GM21515 (cell line): Measurements from ENCODE around the gene GALNT7.

ENCODE experiments used
- ATAC-seq: cut with Tn5 transposase; IDR thresholded peaks from one replicate; pipeline ENCODE4 v1.9.1; 2021; ENCODE audit not compliant: unreplicated experiment

GALNT7 gene

GRCh38 chr4:173231916-173232315 is 63.3 kb downstream of the GALNT7 start:
- ATAC-seq = no peak

GRCh38 chr4:173233857-173234256 is 65.2 kb downstream of the GALNT7 start:
- ATAC-seq = no peak

- ATAC-seq = no peak
These were observed 66.4 kb downstream of the GALNT7 start for GRCh38 chr4:173235050-173235449.

DNA sequence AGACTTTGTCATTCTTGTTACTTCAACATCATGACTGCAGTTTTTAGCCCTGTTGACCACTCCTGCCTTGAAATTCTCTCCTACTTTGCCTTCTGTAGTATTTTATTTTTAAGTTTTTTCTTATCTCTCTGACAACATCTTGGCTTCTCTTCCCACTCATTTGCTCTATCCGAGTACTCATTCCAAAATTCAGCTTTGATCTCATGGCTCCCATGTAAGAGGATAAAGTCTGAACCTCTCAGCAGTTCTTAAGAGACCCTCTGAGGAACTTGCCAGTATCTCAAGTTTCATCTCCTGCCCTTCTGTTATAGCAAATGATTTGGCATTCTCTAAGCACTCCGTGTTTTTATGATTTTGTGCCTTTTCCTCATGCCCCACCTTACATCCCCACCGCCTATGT is 67.7 kb downstream of the GALNT7 start:
- ATAC-seq = no peak

GRCh38 chr4:173237152-173237551 is 68.5 kb downstream of the GALNT7 start:
- no peak for ATAC-seq

DNA sequence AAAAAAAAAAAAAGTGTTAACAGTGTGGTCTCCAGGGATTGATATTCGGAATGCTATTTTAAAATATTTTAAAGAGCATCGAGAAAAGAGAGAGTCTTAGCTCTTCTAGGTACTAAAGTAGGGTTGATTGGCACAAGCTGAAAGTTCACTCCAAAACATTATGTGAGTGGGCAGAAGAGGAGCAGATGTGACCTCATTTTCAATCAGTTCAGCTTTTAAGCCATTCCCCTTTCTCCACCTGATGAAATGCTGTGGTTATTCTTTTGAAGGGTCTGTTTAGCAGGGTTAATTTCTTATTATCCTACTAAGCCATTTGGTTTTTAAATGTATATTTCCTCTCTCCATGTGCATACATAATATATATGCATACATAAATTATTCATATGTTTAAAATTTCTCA is 69.2 kb downstream of the GALNT7 start:
- no peak for ATAC-seq

DNA sequence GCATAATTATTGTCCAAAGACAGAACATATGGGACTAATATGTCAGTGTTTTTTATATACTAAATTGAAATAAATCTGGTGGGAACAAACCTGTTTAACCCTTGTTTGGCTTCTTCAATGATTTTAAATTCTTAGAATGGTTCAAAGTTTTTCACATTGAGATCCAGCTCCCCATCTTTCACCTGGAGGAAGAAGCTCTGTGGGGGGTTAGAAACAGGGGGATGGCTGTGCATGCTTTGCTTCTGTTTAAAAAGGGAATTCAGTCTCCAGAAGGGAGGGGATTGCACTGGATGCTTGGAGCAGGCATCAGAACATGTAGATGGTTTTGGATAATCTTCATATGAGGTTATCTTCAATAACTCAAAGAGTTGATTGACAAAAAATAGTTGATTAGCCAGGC is 72.1 kb downstream of the GALNT7 start:
- ATAC-seq = no peak

- no peak for ATAC-seq
These were observed 74.0 kb downstream of the GALNT7 start for GRCh38 chr4:173242466-173243250.

- no peak for ATAC-seq
These were observed 74.7 kb downstream of the GALNT7 start for GRCh38 chr4:173243321-173243720.

- peak; percentile 79 for ATAC-seq
These were observed 75.5 kb downstream of the GALNT7 start for GRCh38 chr4:173243917-173244658.

DNA sequence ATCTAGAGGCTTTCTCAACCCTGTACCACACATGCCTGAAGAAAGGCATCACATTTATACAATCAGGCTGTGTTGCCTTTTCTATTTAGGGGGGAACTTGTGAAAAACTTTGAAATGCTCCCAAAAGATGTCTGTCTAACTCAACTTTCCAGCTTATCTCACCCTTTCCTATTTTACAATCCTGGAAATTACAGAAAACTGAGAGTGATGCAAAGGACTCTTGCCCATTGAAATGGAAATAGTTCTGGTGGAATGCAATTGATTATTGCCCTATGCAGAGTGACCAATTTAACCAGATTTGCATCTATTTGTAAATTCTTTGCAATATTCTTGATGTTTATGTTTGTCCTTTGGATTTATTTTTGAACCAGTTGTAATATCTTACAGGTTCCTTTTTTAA is 77.3 kb downstream of the GALNT7 start:
- no peak for ATAC-seq

DNA sequence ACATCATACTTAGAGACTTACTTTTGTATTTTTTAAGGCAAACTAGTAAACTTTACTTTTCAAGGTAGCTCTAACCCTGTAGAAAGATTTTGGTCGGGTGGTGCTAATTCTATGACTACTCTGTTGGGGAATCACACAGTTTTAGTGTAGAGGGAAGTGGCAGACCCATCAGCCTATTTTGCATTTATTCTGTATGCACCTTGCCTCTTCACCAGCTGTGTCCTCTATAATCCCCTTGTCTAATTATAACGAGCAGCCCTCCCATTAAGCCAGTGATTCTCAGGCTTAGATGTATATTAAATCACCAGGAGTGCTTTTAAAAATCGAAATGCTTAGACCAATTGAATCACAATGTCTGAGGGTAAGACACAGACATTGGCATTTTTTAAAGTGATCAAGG is 78.1 kb downstream of the GALNT7 start:
- ATAC-seq = no peak

- no peak for ATAC-seq
These were observed 78.7 kb downstream of the GALNT7 start for GRCh38 chr4:173247321-173247720.

- ATAC-seq = no peak
These were observed 80.1 kb downstream of the GALNT7 start for GRCh38 chr4:173248690-173249089.

DNA sequence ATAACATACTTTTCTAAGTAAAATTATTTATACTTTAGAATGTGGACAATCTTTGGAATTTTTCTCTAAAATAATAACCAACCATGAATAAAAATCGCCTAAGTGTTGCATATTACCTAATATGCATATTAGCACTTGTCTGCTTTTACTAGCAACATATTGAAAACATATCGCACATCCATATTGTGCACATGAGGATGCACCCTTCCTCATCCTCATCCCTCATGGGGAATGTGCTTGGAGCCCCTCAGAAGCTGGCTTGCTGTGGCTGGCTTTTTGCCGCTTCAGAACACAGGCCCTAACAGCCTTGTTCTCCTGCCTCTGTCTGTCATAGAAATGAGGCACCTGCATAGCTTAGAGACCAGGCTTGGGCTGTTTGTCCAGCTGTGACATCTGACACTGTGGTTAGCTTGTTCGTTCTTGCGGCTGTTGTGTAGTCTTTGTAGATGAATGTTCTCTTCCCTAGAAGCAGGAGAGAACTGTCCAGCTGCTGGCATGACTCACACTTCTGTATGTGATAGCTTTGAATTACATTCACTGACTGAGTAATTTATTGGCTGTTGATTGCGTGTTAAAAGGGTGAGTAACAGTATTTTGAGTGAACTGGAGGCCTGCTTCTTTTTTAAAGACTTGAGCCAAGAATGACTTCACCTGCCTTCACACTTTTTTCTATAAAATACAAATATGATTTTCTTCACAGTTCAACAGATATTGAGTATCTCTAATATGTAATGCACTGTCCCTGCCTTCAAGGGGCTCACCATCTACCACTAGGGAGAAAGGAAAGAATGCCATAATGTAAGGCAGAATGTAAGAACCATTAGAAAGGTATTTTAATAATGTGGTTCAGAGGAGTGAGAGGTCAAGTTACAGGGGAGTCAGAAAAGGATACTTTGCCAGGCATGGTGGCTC is 83.7 kb downstream of the GALNT7 start:
- ATAC-seq = peak; percentile 85

DNA sequence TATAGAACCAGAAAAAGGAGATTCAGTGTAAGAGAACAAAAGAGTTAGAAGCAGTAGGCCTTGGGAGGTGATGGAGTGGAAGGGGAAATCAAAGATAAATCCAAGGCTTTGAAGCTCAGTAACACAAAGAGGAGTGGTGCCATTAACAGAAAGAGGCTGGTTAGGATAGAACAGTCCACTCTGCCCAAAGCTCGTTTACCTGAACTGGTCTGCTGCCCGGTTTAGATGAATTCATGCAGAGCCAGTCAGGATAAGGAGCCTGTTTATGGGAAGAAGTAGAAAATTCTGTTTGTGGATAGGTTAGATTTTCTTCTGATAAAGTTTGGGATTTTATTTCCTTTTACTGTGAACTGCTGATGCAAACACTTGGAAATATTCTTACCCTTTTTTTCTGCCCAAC is 85.0 kb downstream of the GALNT7 start:
- ATAC-seq = no peak

GRCh38 chr4:173254646-173255045 is 86.0 kb downstream of the GALNT7 start:
- no peak for ATAC-seq

GRCh38 chr4:173256825-173257224 is 88.2 kb downstream of the GALNT7 start:
- no peak for ATAC-seq

DNA sequence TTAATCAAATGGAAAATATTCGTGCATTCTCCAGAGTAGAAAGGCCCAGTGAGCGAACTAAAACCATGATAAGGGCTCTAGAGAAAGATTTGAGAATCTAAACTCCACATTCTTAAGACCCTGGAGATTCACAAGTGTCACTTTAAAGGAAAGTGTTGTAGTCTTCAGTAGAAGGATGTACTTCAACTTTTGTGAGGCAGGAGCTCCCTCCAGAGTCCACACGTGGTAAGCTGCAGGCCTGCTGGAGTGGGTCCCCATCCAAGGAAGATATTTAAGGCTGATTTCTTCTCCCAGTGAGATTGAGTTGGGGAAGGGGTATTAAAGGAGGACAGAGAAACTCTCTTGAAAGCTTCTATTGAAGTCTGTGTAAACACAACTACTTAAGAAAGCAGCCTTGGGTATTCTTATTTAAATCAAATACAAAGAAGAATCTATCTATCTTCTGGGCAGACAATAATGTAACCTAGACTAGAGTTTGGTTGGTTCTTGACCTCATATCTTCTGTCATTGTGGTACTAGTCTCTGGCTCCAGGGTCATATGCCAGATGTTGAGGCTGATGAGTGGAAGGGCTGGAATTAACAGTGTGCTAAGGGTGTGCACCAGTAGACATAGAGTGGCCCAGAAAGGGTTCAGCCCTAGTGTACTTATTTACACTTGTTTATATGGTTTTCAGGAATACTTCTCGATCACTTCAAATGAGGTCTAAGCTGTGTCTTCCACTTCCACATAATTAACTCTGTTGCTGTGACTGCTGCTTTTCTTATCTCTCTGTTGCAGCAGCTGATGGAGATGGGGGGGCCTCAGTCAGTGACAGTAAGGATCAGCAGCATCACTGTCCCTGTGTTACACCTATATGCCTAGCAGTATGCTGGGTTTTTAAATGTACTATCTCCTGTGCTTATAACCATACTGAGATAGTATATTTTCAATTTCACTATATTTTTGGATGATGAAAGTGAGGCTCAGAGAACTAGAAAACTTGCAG is 89.4 kb downstream of the GALNT7 start:
- peak; percentile 87 for ATAC-seq

- no peak for ATAC-seq
These were observed 90.3 kb downstream of the GALNT7 start for GRCh38 chr4:173258866-173259265.
